ENCODE results near the gene SUN3.

GRCh38 chr7:47938574-47939165, 90.2 kb downstream of the SUN3 start:
- TF ChIP-seq EZH2 (IDR thresholded peaks at IDR 0.05; ENCODE audit: insufficient read depth, poor library complexity, severe bottlenecking) (no peak), EZH2phosphoT487 (IDR thresholded peaks at IDR 0.05; ENCODE audit: insufficient read depth, low read depth) (no peak)
